Thoracic aorta (tissue), 2 donors: ENCODE results near the gene BAHD1. TPM values are rescaled to one million over a fixed set of nuclear protein-coding genes. Genes with fewer than 3 reads are reported as not detected.
A peak's percentile ranks its signal among the peaks of the same experiment; 100 is the strongest.

ENCODE experiments used
- ATAC-seq: fragments of 150-250 bp; one replicate; pipeline ENCODE4 v1.8.0; 2017; ENCODE audit warnings: low read depth; ENCODE audit not compliant: insufficient number of reproducible peaks, low FRiP score
- DNase-seq: peaks from one replicate; pipeline ENCODE4 v3.0.0-alpha.2; 2020; ENCODE audit warnings: low spot score
- H3K27ac ChIP-seq, 2 donors: fragments of 200-600 bp; sonication (generic); 1 replicate in 1 of 2; 2 replicates in 1 of 2; pipeline ENCODE4 v1.5.1; 2016; ENCODE audit warnings: mild to moderate bottlenecking in 2 of 2, moderate library complexity in 2 of 2
- H3K27me3 ChIP-seq: fragments of 200-600 bp; sonication (generic); replicated peaks from 2 replicates; pipeline ENCODE4 v1.6.0; 2016; ENCODE audit warnings: mild to moderate bottlenecking; ENCODE audit not compliant: insufficient read depth
- H3K36me3 ChIP-seq: fragments of 200-600 bp; sonication (generic); one replicate; pipeline ENCODE4 v1.5.1; 2016
- H3K4me1 ChIP-seq, 2 donors: fragments of 200-600 bp; sonication (generic); 1 replicate in 1 of 2; 2 replicates in 1 of 2; pipeline versions ENCODE4 v1.5.1 to v1.6.0; 2016; ENCODE audit warnings: low read depth in 2 of 2, mild to moderate bottlenecking in 1 of 2; ENCODE audit not compliant: control insufficient read depth in 1 of 2
- H3K4me3 ChIP-seq: fragments of 200-600 bp; sonication (generic); 2 replicates; pipeline ENCODE4 v1.5.1; 2016; ENCODE audit warnings: mild to moderate bottlenecking
- H3K9me3 ChIP-seq: fragments of 200-600 bp; sonication (generic); 2 replicates; pipeline ENCODE4 v1.5.1; 2016
- total RNA-seq, 2 donors: library from RNA; depleted of rRNA; stranded (reverse); fragments of >200 nt; gene quantifications; one replicate each; pipeline versions ENCODE4 v1.1.0 to v1.2.3, GENCODE V29; 2016
- TF ChIP-seq, protein P1 (sequence below): fragments of 200-600 bp; sonication (generic); IDR thresholded peaks from one replicate; pipeline ENCODE4 v1.5.1; 2019; ENCODE audit warnings: antibody characterized with exemption

BAHD1 gene
- total RNA-seq, 2 donors from 2014 or later = 10.7 to 14.0 TPM

DNA sequence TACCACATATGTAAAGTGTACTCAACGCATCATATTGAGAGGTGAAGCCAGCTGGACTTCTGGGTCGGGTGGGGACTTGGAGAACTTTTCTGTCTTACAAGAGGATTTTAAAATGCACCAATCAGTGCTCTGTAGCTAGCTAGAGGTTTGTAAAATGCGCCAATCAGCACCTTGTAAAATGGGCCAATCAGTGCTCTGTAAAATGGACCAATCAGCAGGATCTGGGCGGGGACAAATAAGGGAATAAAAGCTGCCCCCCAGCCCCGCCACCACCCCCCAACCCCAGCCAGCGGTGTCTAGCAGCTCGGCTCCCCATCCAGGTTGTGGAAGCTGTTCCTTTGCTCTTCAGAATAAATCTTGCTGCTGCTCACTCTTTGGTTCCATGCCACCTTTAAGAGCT, 41.4 kb upstream of the BAHD1 start:
- TF ChIP-seq, protein P1, sequence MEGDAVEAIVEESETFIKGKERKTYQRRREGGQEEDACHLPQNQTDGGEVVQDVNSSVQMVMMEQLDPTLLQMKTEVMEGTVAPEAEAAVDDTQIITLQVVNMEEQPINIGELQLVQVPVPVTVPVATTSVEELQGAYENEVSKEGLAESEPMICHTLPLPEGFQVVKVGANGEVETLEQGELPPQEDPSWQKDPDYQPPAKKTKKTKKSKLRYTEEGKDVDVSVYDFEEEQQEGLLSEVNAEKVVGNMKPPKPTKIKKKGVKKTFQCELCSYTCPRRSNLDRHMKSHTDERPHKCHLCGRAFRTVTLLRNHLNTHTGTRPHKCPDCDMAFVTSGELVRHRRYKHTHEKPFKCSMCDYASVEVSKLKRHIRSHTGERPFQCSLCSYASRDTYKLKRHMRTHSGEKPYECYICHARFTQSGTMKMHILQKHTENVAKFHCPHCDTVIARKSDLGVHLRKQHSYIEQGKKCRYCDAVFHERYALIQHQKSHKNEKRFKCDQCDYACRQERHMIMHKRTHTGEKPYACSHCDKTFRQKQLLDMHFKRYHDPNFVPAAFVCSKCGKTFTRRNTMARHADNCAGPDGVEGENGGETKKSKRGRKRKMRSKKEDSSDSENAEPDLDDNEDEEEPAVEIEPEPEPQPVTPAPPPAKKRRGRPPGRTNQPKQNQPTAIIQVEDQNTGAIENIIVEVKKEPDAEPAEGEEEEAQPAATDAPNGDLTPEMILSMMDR = no peak
- Histone ChIP-seq H3K36me3 (no peaks in the 10 kb centered on the region), H3K4me1 (no peaks in the 10 kb centered on the region), H3K9me3 (no peaks in the 10 kb centered on the region), H3K27me3 (no peaks in the 10 kb centered on the region), H3K27ac (no peak overlapping the region), H3K4me3 (no peak overlapping the region)
- ATAC-seq (no peak), DNase-seq (no peak)

- Histone ChIP-seq H3K27ac (peak within 1 kb of the TSS; percentile 67 to 77), H3K36me3 (peaks cover 9% of the 10 kb centered on the region), H3K27me3 (no peaks in the 10 kb centered on the region), H3K4me1 (peaks cover 12 to 21% of the 10 kb centered on the region in 2 donors), H3K4me3 (peak within 1 kb of the TSS; percentile 86), H3K9me3 (no peaks in the 10 kb centered on the region)
- DNase-seq (peak; percentile 80), ATAC-seq (peak; percentile 93)
- TF ChIP-seq, protein P1 = no peak
These were observed 35.0 kb upstream of the BAHD1 start, which contains the start of gene IVD for GRCh38 chr15:40405501-40406381. IVD (plus strand) TSS chr15:40405795; CDS start chr15:40405828, 33 bp downstream.

- Histone ChIP-seq H3K27ac (no peak overlapping the region), H3K9me3 (no peaks in the 10 kb centered on the region), H3K4me3 (no peak overlapping the region), H3K27me3 (no peaks in the 10 kb centered on the region), H3K4me1 (peaks cover 12 to 21% of the 10 kb centered on the region in 2 donors), H3K36me3 (peaks cover 21% of the 10 kb centered on the region)
- TF ChIP-seq, protein P1 = no peak
- ATAC-seq (no peak), DNase-seq (no peak)
These were observed 33.3 kb upstream of the BAHD1 start for GRCh38 chr15:40407330-40407990.

GRCh38 chr15:40409366-40409765, 31.4 kb upstream of the BAHD1 start:
- Histone ChIP-seq H3K4me1 (peaks cover 12 to 21% of the 10 kb centered on the region in 2 donors), H3K4me3 (no peak overlapping the region), H3K27ac (no peak overlapping the region), H3K36me3 (peaks cover 37% of the 10 kb centered on the region), H3K27me3 (no peaks in the 10 kb centered on the region), H3K9me3 (no peaks in the 10 kb centered on the region)
- TF ChIP-seq, protein P1 = no peak
- DNase-seq = no peak
- no peak for ATAC-seq

DNA sequence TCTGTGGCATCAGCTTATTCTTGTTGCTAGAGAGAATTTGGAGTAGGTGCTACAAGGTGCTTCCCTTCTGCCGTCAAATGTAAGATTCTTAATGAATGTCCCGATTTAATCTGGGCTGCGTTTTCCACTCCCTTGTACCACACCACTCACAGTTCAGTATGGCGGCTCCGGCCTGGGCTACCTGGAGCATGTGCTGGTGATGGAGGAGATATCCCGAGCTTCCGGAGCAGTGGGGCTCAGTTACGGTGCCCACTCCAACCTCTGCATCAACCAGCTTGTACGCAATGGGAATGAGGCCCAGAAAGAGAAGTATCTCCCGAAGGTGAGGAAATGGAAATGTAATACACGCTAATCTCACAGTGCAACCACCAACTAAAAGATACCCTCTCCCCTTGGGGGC, 30.3 kb upstream of the BAHD1 start:
- Histone ChIP-seq H3K36me3 (peaks cover 45% of the 10 kb centered on the region), H3K27me3 (no peaks in the 10 kb centered on the region), H3K27ac (no peak overlapping the region), H3K9me3 (no peaks in the 10 kb centered on the region), H3K4me3 (no peak overlapping the region), H3K4me1 (peaks cover 6 to 15% of the 10 kb centered on the region in 2 donors)
- ATAC-seq = no peak
- DNase-seq = no peak
- TF ChIP-seq, protein P1 = no peak
